Keratinocyte (primary cell): ENCODE measurements around the gene C20orf173. TPM values are rescaled to one million over a fixed set of nuclear protein-coding genes. Genes with fewer than 3 reads are reported as not detected.

ENCODE experiments used
- DNase-seq: peaks from one replicate; pipeline ENCODE4 v3.0.0-alpha.2; 2011; ENCODE audit warnings: low read depth, missing footprints, low spot score
- FAIRE-seq: peaks from 2 replicates; lab custom pipeline; 2011; peaks lifted over from hg19 to GRCh38; lab: Jason Lieb, UNC
- H2AFZ ChIP-seq: 2 replicates; pipeline ENCODE4 v1.6.0; 2012; ENCODE audit warnings: low read length, control low read depth, inconsistent platforms; ENCODE audit not compliant: control insufficient read depth
- H3K27ac ChIP-seq: 2 replicates; pipeline ENCODE4 v1.5.1; 2011; ENCODE audit warnings: low read length; ENCODE audit not compliant: control insufficient read depth, insufficient read depth
- H3K27me3 ChIP-seq: 3 replicates; pipeline ENCODE4 v1.6.0; 2011; ENCODE audit warnings: low read length; ENCODE audit not compliant: control insufficient read depth, insufficient read depth; ENCODE audit errors: extremely low read depth
- H3K36me3 ChIP-seq, 2 experiments: 2 replicates in 1 of 2; 3 replicates in 1 of 2; pipeline ENCODE4 v1.5.1; 2011; ENCODE audit warnings: low read length in 2 of 2, mild to moderate bottlenecking in 1 of 2; ENCODE audit not compliant: control insufficient read depth in 2 of 2, insufficient read depth in 2 of 2; ENCODE audit errors: extremely low read depth in 1 of 2
- H3K4me1 ChIP-seq: 3 replicates; pipeline ENCODE4 v1.5.1; 2011; ENCODE audit warnings: low read length; ENCODE audit not compliant: control insufficient read depth, insufficient read depth; ENCODE audit errors: extremely low read depth
- H3K4me2 ChIP-seq: 3 replicates; pipeline ENCODE4 v1.6.0; 2011; ENCODE audit warnings: low read depth, low read length; ENCODE audit not compliant: control insufficient read depth, insufficient read depth; ENCODE audit errors: extremely low read depth
- H3K4me3 ChIP-seq, 3 experiments: fragments of 200-600 bp in 1 of 3; sonication (generic) in 1 of 3; 2 replicates in 2 of 3; 3 replicates in 1 of 3; pipeline ENCODE4 v1.5.1; 2011 to 2016; ENCODE audit warnings: low read length in 3 of 3, mild to moderate bottlenecking in 3 of 3, control low read depth in 2 of 3, inconsistent platforms in 1 of 3, low read depth in 1 of 3, mixed read lengths in 1 of 3, mixed run types in 1 of 3, moderate library complexity in 1 of 3; ENCODE audit not compliant: control insufficient read depth in 2 of 3, insufficient read depth in 2 of 3; ENCODE audit errors: extremely low read depth in 1 of 3
- H3K79me2 ChIP-seq: 2 replicates; pipeline ENCODE4 v1.6.0; 2012; ENCODE audit warnings: low read length; ENCODE audit not compliant: control insufficient read depth, insufficient read depth
- H3K9ac ChIP-seq: 3 replicates; pipeline ENCODE4 v1.6.0; 2011; ENCODE audit warnings: low read length; ENCODE audit not compliant: control insufficient read depth, insufficient read depth; ENCODE audit errors: extremely low read depth
- H3K9me1 ChIP-seq: 3 replicates; pipeline ENCODE4 v1.6.0; 2011; ENCODE audit warnings: low read length; ENCODE audit not compliant: control insufficient read depth, insufficient read depth; ENCODE audit errors: extremely low read depth
- H3K9me3 ChIP-seq: 2 replicates; pipeline ENCODE4 v1.5.1; 2012; ENCODE audit warnings: low read depth, low read length; ENCODE audit not compliant: control insufficient read depth
- H4K20me1 ChIP-seq: 3 replicates; pipeline ENCODE4 v1.6.0; 2011; ENCODE audit warnings: low read length; ENCODE audit not compliant: control insufficient read depth, insufficient read depth; ENCODE audit errors: extremely low read depth
- EZH2 ChIP-seq: IDR thresholded peaks from one replicate; pipeline ENCODE4 v1.6.1; 2012; ENCODE audit warnings: inconsistent platforms, mild to moderate bottlenecking, low read length, moderate library complexity
- dilution Hi-C: fragments of 300-500 bp; cut with MboI; formaldehyde crosslinking; loops from one replicate; pipeline ENCODE4 v1.7.0; 2020; ENCODE audit warnings: low sequenced_read_pairs; ENCODE audit not compliant: extremely low pct_ligation_motif_present
- polyA plus RNA-seq, 5 experiments: library from polyadenylated mRNA; depleted of rRNA in 3 of 5; stranded (reverse) in 3 of 5; stranded (forward) in 1 of 5; unstranded in 1 of 5; fragments of >200 nt; gene quantifications; 1 replicate in 1 of 5; 2 replicates in 3 of 5; 3 replicates in 1 of 5; pipeline versions ENCODE4 v1.2.1 to v1.2.3, GENCODE V29; 2011 to 2012; ENCODE audit warnings: missing spikeins in 2 of 5, low read depth in 1 of 5, low replicate concordance in 1 of 5
- TF ChIP-seq, protein P1 (sequence below), 3 experiments: IDR thresholded peaks in 1 of 3; conservative IDR thresholded peaks in 1 of 3; optimal IDR thresholded peaks in 1 of 3; 2 replicates in 2 of 3; 3 replicates in 1 of 3; pipeline versions ENCODE3 to v1.5.1; 2011; ENCODE audit warnings: low read length in 3 of 3, mild to moderate bottlenecking in 3 of 3, moderate library complexity in 2 of 3, control low read depth in 1 of 3, inconsistent platforms in 1 of 3; ENCODE audit not compliant: insufficient read depth in 2 of 3; ENCODE audit errors: extremely low read depth in 1 of 3

The C20orf173 gene
- polyA plus RNA-seq, 1 donor (not counting 4 experiments of a cell fraction or from before 2014, with no cell fraction given) = not detected

- Histone ChIP-seq H3K4me2 (no peak overlapping the region), H3K4me3 (no peak overlapping the region), H3K9me1 (no peaks in the 10 kb centered on the region), H3K9ac (no peak overlapping the region), H3K36me3 (peaks cover 18 to 19% of the 10 kb centered on the region in 2 experiments), H3K27me3 (no peaks in the 10 kb centered on the region), H3K9me3 (no peaks in the 10 kb centered on the region), H3K79me2 (no peaks in the 10 kb centered on the region), H3K4me1 (no peaks in the 10 kb centered on the region), H2AFZ (no peak overlapping the region), H3K27ac (no peak overlapping the region), H4K20me1 (no peaks in the 10 kb centered on the region)
- no peak for TF ChIP-seq EZH2
- TF ChIP-seq, protein P1, sequence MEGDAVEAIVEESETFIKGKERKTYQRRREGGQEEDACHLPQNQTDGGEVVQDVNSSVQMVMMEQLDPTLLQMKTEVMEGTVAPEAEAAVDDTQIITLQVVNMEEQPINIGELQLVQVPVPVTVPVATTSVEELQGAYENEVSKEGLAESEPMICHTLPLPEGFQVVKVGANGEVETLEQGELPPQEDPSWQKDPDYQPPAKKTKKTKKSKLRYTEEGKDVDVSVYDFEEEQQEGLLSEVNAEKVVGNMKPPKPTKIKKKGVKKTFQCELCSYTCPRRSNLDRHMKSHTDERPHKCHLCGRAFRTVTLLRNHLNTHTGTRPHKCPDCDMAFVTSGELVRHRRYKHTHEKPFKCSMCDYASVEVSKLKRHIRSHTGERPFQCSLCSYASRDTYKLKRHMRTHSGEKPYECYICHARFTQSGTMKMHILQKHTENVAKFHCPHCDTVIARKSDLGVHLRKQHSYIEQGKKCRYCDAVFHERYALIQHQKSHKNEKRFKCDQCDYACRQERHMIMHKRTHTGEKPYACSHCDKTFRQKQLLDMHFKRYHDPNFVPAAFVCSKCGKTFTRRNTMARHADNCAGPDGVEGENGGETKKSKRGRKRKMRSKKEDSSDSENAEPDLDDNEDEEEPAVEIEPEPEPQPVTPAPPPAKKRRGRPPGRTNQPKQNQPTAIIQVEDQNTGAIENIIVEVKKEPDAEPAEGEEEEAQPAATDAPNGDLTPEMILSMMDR (optimal IDR thresholded peaks at IDR 0.05 in 1 of 3, IDR thresholded peaks at IDR 0.05 in 1 of 3, conservative IDR thresholded peaks at IDR 0.05 in 1 of 3; ENCODE audit: extremely low read depth in 1 of 3, insufficient read depth in 2 of 3, low read length in 3 of 3) = no peak
- dilution Hi-C loops = no loop called here
- no peak for FAIRE-seq
- DNase-seq = no peak
Observed at GRCh38 chr20:35508493-35509218, 20.8 kb downstream of the C20orf173 start.

- no peak overlapping the region for H3K27ac ChIP-seq
- dilution Hi-C loops = no loop called here
- TF ChIP-seq, protein P1 (optimal IDR thresholded peaks at IDR 0.05 in 1 of 3, IDR thresholded peaks at IDR 0.05 in 1 of 3, conservative IDR thresholded peaks at IDR 0.05 in 1 of 3; ENCODE audit: extremely low read depth in 1 of 3, insufficient read depth in 2 of 3, low read length in 3 of 3) = no peak
- TF ChIP-seq EZH2 = no peak
- H3K9me3 ChIP-seq = no peaks in the 10 kb centered on the region
- no peaks in the 10 kb centered on the region for H3K4me1 ChIP-seq
- peaks cover 28 to 30% of the 10 kb centered on the region in 2 experiments for H3K36me3 ChIP-seq
- H3K9me1 ChIP-seq = no peaks in the 10 kb centered on the region
- no peak overlapping the region for H3K4me2 ChIP-seq
- no peak overlapping the region for H3K4me3 ChIP-seq
- no peaks in the 10 kb centered on the region for H3K79me2 ChIP-seq
- H2AFZ ChIP-seq = no peak overlapping the region
- FAIRE-seq = no peak
- H3K9ac ChIP-seq = no peak overlapping the region
- H4K20me1 ChIP-seq = no peaks in the 10 kb centered on the region
- H3K27me3 ChIP-seq = no peaks in the 10 kb centered on the region
- no peak for DNase-seq
Observed at GRCh38 chr20:35506872-35507638, 22.4 kb downstream of the C20orf173 start.
